Heart left ventricle (tissue), 16 donors: ENCODE results near the gene GSTA2. TPM values are rescaled to one million over a fixed set of nuclear protein-coding genes. Genes with fewer than 3 reads are reported as not detected.
"Not testable (repeated sequence)": the region's sequence is repeated elsewhere in the genome, so short reads cannot be mapped to it uniquely, and the experiment has no call there.

Experiments
- ATAC-seq, 4 donors: fragments of 200-7000 bp; cut with Tn5 transposase; one replicate each; pipeline ENCODE4 v1.9.1; 2020 to 2022; ENCODE audit warnings: moderate library complexity in 4 of 4, mild to moderate bottlenecking in 3 of 4, moderate number of reproducible peaks in 1 of 4
- DNase-seq, 5 donors: peaks; one replicate each; pipeline ENCODE4 v3.0.0-alpha.2; 2020
- H3K27ac ChIP-seq, 12 donors: fragments of 200-600 bp; sonication (generic) in 4 of 12; one replicate each; pipeline versions ENCODE4 v1.5.0 to v1.8.0; 2016 to 2022; ENCODE audit warnings: mild to moderate bottlenecking in 2 of 12
- H3K27me3 ChIP-seq, 9 donors: fragments of 200-600 bp; sonication (generic) in 2 of 9; one replicate each; pipeline versions ENCODE4 v1.5.1 to v1.8.0; 2016 to 2022; ENCODE audit warnings: mild to moderate bottlenecking in 3 of 9
- H3K36me3 ChIP-seq, 9 donors: fragments of 200-600 bp; sonication (generic) in 2 of 9; one replicate each; pipeline versions ENCODE4 v1.5.0 to v1.8.0; 2018 to 2022; ENCODE audit warnings: mild to moderate bottlenecking in 2 of 9
- H3K4me1 ChIP-seq, 12 donors: fragments of 200-600 bp; sonication (generic) in 4 of 12; one replicate each; pipeline versions ENCODE4 v1.5.0 to v1.8.0; 2016 to 2022; ENCODE audit warnings: mild to moderate bottlenecking in 3 of 12
- H3K4me3 ChIP-seq, 12 donors: fragments of 200-600 bp; sonication (generic) in 4 of 12; one replicate each; pipeline versions ENCODE4 v1.5.0 to v1.8.0; 2017 to 2022; ENCODE audit warnings: mild to moderate bottlenecking in 9 of 12, moderate library complexity in 4 of 12
- H3K9me3 ChIP-seq, 12 donors: fragments of 200-600 bp; sonication (generic) in 4 of 12; one replicate each; pipeline versions ENCODE4 v1.5.0 to v1.8.0; 2016 to 2022; ENCODE audit warnings: mild to moderate bottlenecking in 1 of 12
- CTCF ChIP-seq, 12 donors: fragments of 200-600 bp; sonication (generic) in 4 of 12; IDR thresholded peaks; one replicate each; pipeline versions ENCODE4 v1.5.0 to v1.8.0; 2018 to 2022; ENCODE audit warnings: antibody characterized with exemption in 12 of 12, mild to moderate bottlenecking in 5 of 12
- POLR2A ChIP-seq, 2 donors: fragments of 450-650 bp; IDR thresholded peaks; one replicate each; pipeline ENCODE4 v1.6.1; 2017; ENCODE audit warnings: antibody characterized with exemption in 2 of 2, mild to moderate bottlenecking in 2 of 2, moderate library complexity in 2 of 2
- WGBS, 4 donors: extraction: QIAGEN DNeasy Blood & Tissue Kit in 2 of 4; methylation state at CpG; one replicate each; pipeline versions ENCODE4 v1.1.5 to v1.1.7; 2013 to 2018; 5-methylcytosine and 5-hydroxymethylcytosine counted together
- intact Hi-C, 10 donors: fragments of 100-400 bp; cut with DNase I; formaldehyde crosslinking; loops; one replicate each; pipeline versions ENCODE4 v1.11.1 to v1.14.2; 2022
- polyA plus RNA-seq, 2 donors: library from polyadenylated mRNA; stranded (reverse); fragments of 200-250 nt; gene quantifications; one replicate each; pipeline ENCODE4 v1.2.3, GENCODE V29; 2013
- total RNA-seq, 9 donors: library from RNA; depleted of rRNA in 2 of 9; stranded (reverse); fragments of >200 nt in 2 of 9; fragmentation: NEBNext Ultra II Directional in 3 of 9; extraction: Animal tissue kit (Norgen Biotek cat#: 25700) in 3 of 9; gene quantifications; one replicate each; pipeline versions ENCODE4 v1.1.0 to v1.2.4, GENCODE V29; 2016 to 2023
- donor health status: ischemic (EF 13 %, LVEDD 7.1; RV severe dilation, severe dysfunction).
- donor health status: healthy with polysubstance abuse.
- donor health status: DM: no; HTN: yes; CAD: no.
- donor health status: DM: no; HTN: no; CAD: no.
- donor health status: ischemic (EF 25% LVEDD 6.9; RV normal size, moderate dysfunction).
- donor health status: ischemic (EF 25% LVEDD 5.7; RV mildly dilated, moderate dysfunction).
- donor health status: healthy.
- donor health status: DM: yes; HTN: yes; CAD: no.
- donor health status: ischemic (EF 35%, LVEDD 5.7; RV mildly dilated, moderate dysfunction).
- donor health status: nonischemic (EF 11% LVEDD 7.7; RV severe dilation, severe dysfunction).
- donor health status: DM: yes; HTN: yes; CAD: no.
- donor health status: PGD.
- donor health status: ischemic (EF 29% LVEDD 5.4; RV normal size, mild dysfunction).
- donor health status: nonischemic (EF 23%, LVEDD 6.1; RV moderate dilation, normal function).

GSTA2 gene
- total and polyA plus RNA-seq, 11 donors, result not detected

DNA sequence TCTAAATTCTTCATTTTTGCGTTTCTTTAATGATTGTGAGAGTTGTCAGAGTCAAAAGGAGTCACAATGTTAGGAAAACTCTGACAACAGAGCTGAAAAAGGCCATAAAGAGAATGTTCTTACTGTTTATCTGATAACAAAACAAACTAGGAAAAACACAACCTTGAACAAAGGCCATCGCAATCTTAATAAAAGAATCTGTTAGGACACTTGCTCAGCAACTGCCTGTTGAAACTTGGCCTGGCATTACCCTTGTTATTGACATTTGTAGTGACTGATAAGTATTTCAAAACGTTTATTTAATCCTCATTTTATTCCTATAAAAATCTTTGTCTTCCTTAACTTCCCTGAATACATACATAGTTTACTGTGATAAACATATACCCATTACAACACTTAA, 24.6 kb upstream of the GSTA2 start:
- intact Hi-C loops, result loop anchor here in 3 of 10 donors (2.0 to 5.0 kb wide), 2 partner anchors 39 kb away; no protein-coding TSS in a partner anchor
- H3K27me3 ChIP-seq, result no peaks in the 10 kb centered on the region
- no peak overlapping the region for H3K27ac ChIP-seq
- no peak for ATAC-seq
- no peak for DNase-seq
- H3K4me3 ChIP-seq, result no peak overlapping the region
- peaks cover 0 to 2% (median 0%) of the 10 kb centered on the region in 12 donors for H3K9me3 ChIP-seq
- 49 to 51% (median 51%) methylated on average over 3 of the region's 3 CpGs for WGBS, 4 donors
- H3K4me1 ChIP-seq, result no peaks in the 10 kb centered on the region
- no peak for TF ChIP-seq CTCF (IDR thresholded peaks at IDR 0.05)
- no peak for TF ChIP-seq POLR2A (IDR thresholded peaks at IDR 0.05)
- no peaks in the 10 kb centered on the region for H3K36me3 ChIP-seq

DNA sequence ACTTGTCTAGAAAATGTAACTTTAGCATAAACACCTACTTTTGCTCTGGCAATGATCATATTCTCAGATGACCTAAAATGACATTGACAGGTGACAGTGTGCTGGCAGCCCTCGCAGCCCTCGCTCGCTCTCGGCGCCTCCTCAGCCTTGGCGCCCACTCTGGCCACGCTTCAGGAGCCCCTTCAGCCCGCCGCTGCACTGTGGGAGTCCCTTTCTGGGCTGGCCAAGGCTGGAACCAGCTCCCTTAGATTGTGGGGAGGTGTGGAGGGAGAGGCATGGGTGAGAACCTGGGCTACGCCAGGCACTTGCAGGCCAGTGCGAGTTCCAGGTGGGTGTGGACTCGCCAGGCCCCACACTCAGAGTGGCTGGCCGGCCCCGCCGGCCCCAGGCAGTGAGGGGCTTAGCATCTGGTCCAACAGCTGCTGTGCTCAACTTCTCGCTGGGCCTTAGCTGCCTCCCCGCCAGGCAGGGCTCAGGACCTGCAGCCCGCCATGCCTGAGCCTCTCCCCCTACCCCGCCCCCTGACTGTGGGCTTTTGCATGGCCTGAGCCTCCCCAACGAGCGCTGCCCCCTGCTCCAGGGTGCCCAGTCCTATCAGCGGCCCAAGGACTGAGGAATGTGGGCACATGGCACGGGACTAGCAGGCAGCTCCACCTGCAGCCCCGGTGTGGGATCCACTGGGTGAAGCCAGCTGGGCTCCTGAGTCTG, 23.1 kb upstream of the GSTA2 start:
- DNase-seq (no peak), ATAC-seq (no peak)
- 90 to 95% (median 93%) methylated on average over 13 to 24 of the region's 24 CpGs for WGBS, 4 donors
- Histone ChIP-seq H3K4me1 (no peaks in the 10 kb centered on the region), H3K27ac (no peak overlapping the region), H3K27me3 (no peaks in the 10 kb centered on the region), H3K36me3 (no peaks in the 10 kb centered on the region), H3K9me3 (no peaks in the 10 kb centered on the region), H3K4me3 (no peak overlapping the region)
- TF ChIP-seq CTCF (IDR thresholded peaks at IDR 0.05), result no peak
- TF ChIP-seq POLR2A (IDR thresholded peaks at IDR 0.05), result no peak
- intact Hi-C loops, result loop anchor here in 3 of 10 donors (2.0 to 5.0 kb wide), 2 partner anchors 40 to 41 kb away; no protein-coding TSS in a partner anchor

GRCh38 chr6:52782696-52783274, 19.5 kb upstream of the GSTA2 start:
- H3K4me3 ChIP-seq, DNase-seq, intact Hi-C loops, H3K4me1 ChIP-seq, H3K27ac ChIP-seq, H3K9me3 ChIP-seq, ATAC-seq, H3K27me3 ChIP-seq, H3K36me3 ChIP-seq: not testable (repeated sequence)
- WGBS, 4 donors, result 30 to 48% (median 44%) methylated on average over 3 of the region's 3 CpGs

DNA sequence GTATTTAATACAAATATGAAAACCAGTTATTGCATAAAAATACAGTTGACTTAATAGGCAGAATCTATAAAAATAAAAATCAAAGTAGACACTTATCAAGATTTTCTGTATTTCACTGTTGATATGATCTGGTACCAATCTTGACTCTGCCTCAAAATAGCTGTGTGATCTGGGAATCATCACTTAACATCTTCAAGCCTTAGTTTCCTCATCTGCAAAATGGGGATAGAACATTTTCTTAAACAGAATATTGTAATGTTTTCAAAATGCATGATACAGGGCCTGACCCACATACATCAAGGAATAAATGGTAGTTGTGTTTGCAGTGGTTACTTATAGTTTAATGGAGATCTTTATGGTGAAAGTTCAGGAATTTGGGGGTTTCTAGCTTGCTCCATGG, 18.9 kb upstream of the GSTA2 start:
- ATAC-seq, H3K4me1 ChIP-seq, H3K27me3 ChIP-seq, H3K27ac ChIP-seq, H3K4me3 ChIP-seq, H3K9me3 ChIP-seq, intact Hi-C loops, H3K36me3 ChIP-seq, DNase-seq: not testable (repeated sequence)

- Histone ChIP-seq H3K9me3 (no peaks in the 10 kb centered on the region), H3K36me3 (no peaks in the 10 kb centered on the region), H3K4me1 (no peaks in the 10 kb centered on the region), H3K27ac (no peak overlapping the region), H3K27me3 (peaks cover 0 to 2% (median 0%) of the 10 kb centered on the region in 9 donors), H3K4me3 (no peak overlapping the region)
- intact Hi-C loops, result no loop called here
- 46 to 54% (median 49%) methylated on average over 1 of the region's 1 CpG for WGBS, 4 donors
- DNase-seq (no peak), ATAC-seq (no peak)
- TF ChIP-seq CTCF (IDR thresholded peaks at IDR 0.05) (no peak), POLR2A (IDR thresholded peaks at IDR 0.05) (no peak)
These were observed 16.0 kb upstream of the GSTA2 start for GRCh38 chr6:52779237-52779636.

GRCh38 chr6:52776711-52777351, 13.6 kb upstream of the GSTA2 start:
- H3K27me3 ChIP-seq, intact Hi-C loops, H3K27ac ChIP-seq, H3K9me3 ChIP-seq, H3K4me3 ChIP-seq, ATAC-seq, DNase-seq, H3K36me3 ChIP-seq, H3K4me1 ChIP-seq: not testable (repeated sequence)
- 87 to 97% (median 89%) methylated on average over 8 to 9 of the region's 9 CpGs for WGBS, 4 donors

DNA sequence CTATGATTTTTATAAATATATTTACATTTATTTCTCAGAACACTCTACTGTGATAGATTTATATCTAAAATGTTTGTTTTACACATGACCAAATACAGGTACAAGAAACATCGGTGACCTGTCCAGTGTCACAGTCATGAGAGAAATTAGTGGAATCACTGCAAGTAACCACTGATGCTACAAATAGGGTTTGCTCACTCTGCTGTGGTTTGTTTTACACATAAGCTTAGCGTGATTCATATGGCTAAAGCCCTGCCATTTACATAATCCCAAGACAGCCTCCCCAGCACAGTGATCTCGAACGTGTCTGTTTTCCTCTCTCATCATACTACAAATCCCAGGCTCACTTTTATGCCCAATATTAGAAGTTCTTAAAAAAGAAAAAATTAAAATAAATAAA, 6.1 kb upstream of the GSTA2 start:
- not testable (repeated sequence) for H3K4me3 ChIP-seq

GRCh38 chr6:52767658-52768057, 4.4 kb upstream of the GSTA2 start:
- H3K27me3 ChIP-seq, H3K4me3 ChIP-seq, ATAC-seq, H3K36me3 ChIP-seq, DNase-seq, H3K9me3 ChIP-seq, H3K4me1 ChIP-seq, H3K27ac ChIP-seq, intact Hi-C loops: not testable (repeated sequence)

More for the DNA sequence above, 6.1 kb upstream of the GSTA2 start:
- H3K27ac ChIP-seq, H3K9me3 ChIP-seq, DNase-seq, intact Hi-C loops, ATAC-seq, H3K36me3 ChIP-seq, H3K27me3 ChIP-seq, H3K4me1 ChIP-seq: not testable (repeated sequence)
- WGBS, 4 donors, result 68 to 75% (median 71%) methylated on average over 4 of the region's 4 CpGs
